Activated CD8-positive, alpha-beta T cell treated with anti-CD3 and anti-CD28 coated beads for 36 hours (primary cell): ENCODE data around the gene RNASEH2B. TPM values are rescaled to one million over a fixed set of nuclear protein-coding genes. Genes with fewer than 3 reads are reported as not detected.

ENCODE experiments used
- ATAC-seq: fragments of 200-7000 bp; cut with Tn5 transposase; one replicate; pipeline ENCODE4 v1.10.0; 2021; ENCODE audit warnings: mild to moderate bottlenecking, moderate library complexity
- CTCF ChIA-PET: fragments of 350-600 bp; sonication (Branson Sonifier 250); formaldehyde crosslinking; loops from one replicate; lab custom pipeline; 2021; ENCODE audit warnings: antibody characterized with exemption; lab: Charles Lee
- POLR2A ChIA-PET: fragments of 350-600 bp; sonication (Branson Sonifier 250); formaldehyde crosslinking; loops from one replicate; lab custom pipeline; 2021; ENCODE audit warnings: antibody characterized with exemption; lab: Charles Lee
- DNase-seq: peaks from one replicate; pipeline ENCODE4 v3.0.0-alpha.2; 2020
- H3K27ac Mint-ChIP-seq: one replicate; pipeline ENCODE4 v1.8.0; 2021; ENCODE audit warnings: mild to moderate bottlenecking, mixed read lengths
- H3K27me3 Mint-ChIP-seq: one replicate; pipeline ENCODE4 v1.8.0; 2021; ENCODE audit warnings: mixed read lengths
- H3K36me3 Mint-ChIP-seq: one replicate; pipeline ENCODE4 v1.8.0; 2021; ENCODE audit warnings: low read depth, mixed read lengths
- H3K4me1 Mint-ChIP-seq: one replicate; pipeline ENCODE4 v1.8.0; 2021; ENCODE audit warnings: low read depth, mixed read lengths
- H3K4me3 Mint-ChIP-seq: one replicate; pipeline ENCODE4 v1.8.0; 2021; ENCODE audit warnings: mild to moderate bottlenecking, moderate library complexity, mixed read lengths
- H3K9me3 Mint-ChIP-seq: one replicate; pipeline ENCODE4 v1.8.0; 2021; ENCODE audit warnings: mixed read lengths
- CTCF ChIP-seq: fragments of 200-600 bp; IDR thresholded peaks from one replicate; pipeline ENCODE4 v1.8.0; 2022; ENCODE audit warnings: antibody characterized with exemption, mild to moderate bottlenecking
- intact Hi-C: fragments of 100-400 bp; cut with micrococcal nuclease; formaldehyde crosslinking; loops from one replicate; pipeline ENCODE4 v1.10.0; 2022
- total RNA-seq, 2 experiments: library from RNA; stranded (reverse); gene quantifications; one replicate each; pipeline ENCODE4 v1.2.3, GENCODE V29; 2021

The RNASEH2B gene
- total RNA-seq, 2 experiments from 2014 or later, result 63.5 to 69.4 TPM

- no peak for ATAC-seq
- POLR2A ChIA-PET, result no interaction called here
- Mint-ChIP-seq H3K9me3 (no peaks in the 10 kb centered on the region), H3K27me3 (peaks cover 1% of the 10 kb centered on the region), H3K36me3 (no peaks in the 10 kb centered on the region), H3K4me1 (no peaks in the 10 kb centered on the region), H3K27ac (no peak overlapping the region), H3K4me3 (no peak overlapping the region)
- CTCF ChIA-PET, result no interaction called here
- TF ChIP-seq CTCF, result no peak
- intact Hi-C loops, result no loop called here
- no peak for DNase-seq
These were observed 38.2 kb upstream of the RNASEH2B start for GRCh38 chr13:50871405-50871804.

GRCh38 chr13:50873467-50873866, 36.1 kb upstream of the RNASEH2B start:
- no peaks in the 10 kb centered on the region for H3K4me1 Mint-ChIP-seq
- DNase-seq, result no peak

GRCh38 chr13:50873991-50874390, 35.6 kb upstream of the RNASEH2B start:
- ChIA-PET POLR2A (no interaction called here), CTCF (no interaction called here)
- no peak for ATAC-seq
- Mint-ChIP-seq H3K27me3 (peaks cover 1% of the 10 kb centered on the region), H3K27ac (no peak overlapping the region), H3K36me3 (no peaks in the 10 kb centered on the region), H3K4me1 (no peaks in the 10 kb centered on the region), H3K4me3 (no peak overlapping the region), H3K9me3 (no peaks in the 10 kb centered on the region)
- intact Hi-C loops, result no loop called here
- DNase-seq, result no peak
- TF ChIP-seq CTCF, result no peak

More at GRCh38 chr13:50873467-50873866, 36.1 kb upstream of the RNASEH2B start:
- Mint-ChIP-seq H3K36me3 (no peaks in the 10 kb centered on the region), H3K4me3 (no peak overlapping the region), H3K9me3 (no peaks in the 10 kb centered on the region), H3K27me3 (peaks cover 1% of the 10 kb centered on the region), H3K27ac (no peak overlapping the region)
- no peak for ATAC-seq
- POLR2A ChIA-PET, result no interaction called here
- no peak for TF ChIP-seq CTCF
- intact Hi-C loops, result no loop called here
- CTCF ChIA-PET, result no interaction called here

- Mint-ChIP-seq H3K27me3 (no peaks in the 10 kb centered on the region), H3K36me3 (no peaks in the 10 kb centered on the region)
These were observed 26.7 kb upstream of the RNASEH2B start for GRCh38 chr13:50882816-50883435.

More at GRCh38 chr13:50882816-50883435, 26.7 kb upstream of the RNASEH2B start:
- no peak for ATAC-seq
- H3K4me1 Mint-ChIP-seq, result no peaks in the 10 kb centered on the region
- H3K27ac Mint-ChIP-seq, result no peak overlapping the region
- CTCF ChIA-PET, result interaction anchor here (1.1 kb wide), 1 partner anchor 29 kb away, joined by 4 read pairs; no protein-coding TSS in a partner anchor
- H3K4me3 Mint-ChIP-seq, result no peak overlapping the region
- TF ChIP-seq CTCF, result no peak
- DNase-seq, result no peak
- intact Hi-C loops, result no loop called here
- POLR2A ChIA-PET, result no interaction called here
- H3K9me3 Mint-ChIP-seq, result no peaks in the 10 kb centered on the region
